Neutrophil (primary cell): Measurements from ENCODE around the gene ABAT.

Experiments
- H3K27ac ChIP-seq: fragments of 200-600 bp; sonication (generic); 2 replicates; pipeline ENCODE4 v1.5.1; 2016; ENCODE audit warnings: mild to moderate bottlenecking, moderate library complexity
- H3K27me3 ChIP-seq: fragments of 200-600 bp; sonication (generic); 2 replicates; pipeline ENCODE4 v1.6.0; 2016; ENCODE audit warnings: mild to moderate bottlenecking
- H3K36me3 ChIP-seq: fragments of 200-600 bp; sonication (generic); 2 replicates; pipeline ENCODE4 v1.5.1; 2017
- H3K4me1 ChIP-seq, 2 experiments: fragments of 200-600 bp in 1 of 2; sonication (generic) in 1 of 2; 1 replicate in 1 of 2; 2 replicates in 1 of 2; pipeline versions ENCODE4 v1.5.1 to v1.6.1; 2013 to 2016; ENCODE audit warnings: low read depth in 1 of 2, low read length in 1 of 2, mild to moderate bottlenecking in 1 of 2, moderate library complexity in 1 of 2; ENCODE audit not compliant: control insufficient read depth in 1 of 2, insufficient read depth in 1 of 2
- H3K4me3 ChIP-seq, 2 experiments: fragments of 200-600 bp in 1 of 2; sonication (generic) in 1 of 2; 1 replicate in 1 of 2; 2 replicates in 1 of 2; pipeline ENCODE4 v1.5.1; 2013 to 2016; ENCODE audit warnings: low read depth in 1 of 2, low read length in 1 of 2, mild to moderate bottlenecking in 1 of 2, moderate library complexity in 1 of 2
- H3K9me3 ChIP-seq: fragments of 200-600 bp; sonication (generic); 2 replicates; pipeline ENCODE4 v1.5.1; 2016
- TF ChIP-seq, protein P1 (sequence below): fragments of 200-600 bp; sonication (generic); IDR thresholded peaks from 2 replicates; pipeline ENCODE4 v1.5.1; 2016; ENCODE audit warnings: antibody characterized with exemption

The ABAT gene

GRCh38 chr16:8673611-8674412, 605 bp upstream of the ABAT start:
- Histone ChIP-seq H3K27me3 (peaks cover 18% of the 10 kb centered on the region), H3K9me3 (no peaks in the 10 kb centered on the region), H3K36me3 (peaks cover 19% of the 10 kb centered on the region), H3K4me1 (peaks cover 12 to 20% of the 10 kb centered on the region in 2 experiments), H3K27ac (peak overlapping the region; percentile 47), H3K4me3 (peak overlapping the region; percentile 51 to 65)
- TF ChIP-seq, protein P1, sequence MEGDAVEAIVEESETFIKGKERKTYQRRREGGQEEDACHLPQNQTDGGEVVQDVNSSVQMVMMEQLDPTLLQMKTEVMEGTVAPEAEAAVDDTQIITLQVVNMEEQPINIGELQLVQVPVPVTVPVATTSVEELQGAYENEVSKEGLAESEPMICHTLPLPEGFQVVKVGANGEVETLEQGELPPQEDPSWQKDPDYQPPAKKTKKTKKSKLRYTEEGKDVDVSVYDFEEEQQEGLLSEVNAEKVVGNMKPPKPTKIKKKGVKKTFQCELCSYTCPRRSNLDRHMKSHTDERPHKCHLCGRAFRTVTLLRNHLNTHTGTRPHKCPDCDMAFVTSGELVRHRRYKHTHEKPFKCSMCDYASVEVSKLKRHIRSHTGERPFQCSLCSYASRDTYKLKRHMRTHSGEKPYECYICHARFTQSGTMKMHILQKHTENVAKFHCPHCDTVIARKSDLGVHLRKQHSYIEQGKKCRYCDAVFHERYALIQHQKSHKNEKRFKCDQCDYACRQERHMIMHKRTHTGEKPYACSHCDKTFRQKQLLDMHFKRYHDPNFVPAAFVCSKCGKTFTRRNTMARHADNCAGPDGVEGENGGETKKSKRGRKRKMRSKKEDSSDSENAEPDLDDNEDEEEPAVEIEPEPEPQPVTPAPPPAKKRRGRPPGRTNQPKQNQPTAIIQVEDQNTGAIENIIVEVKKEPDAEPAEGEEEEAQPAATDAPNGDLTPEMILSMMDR = no peak

DNA sequence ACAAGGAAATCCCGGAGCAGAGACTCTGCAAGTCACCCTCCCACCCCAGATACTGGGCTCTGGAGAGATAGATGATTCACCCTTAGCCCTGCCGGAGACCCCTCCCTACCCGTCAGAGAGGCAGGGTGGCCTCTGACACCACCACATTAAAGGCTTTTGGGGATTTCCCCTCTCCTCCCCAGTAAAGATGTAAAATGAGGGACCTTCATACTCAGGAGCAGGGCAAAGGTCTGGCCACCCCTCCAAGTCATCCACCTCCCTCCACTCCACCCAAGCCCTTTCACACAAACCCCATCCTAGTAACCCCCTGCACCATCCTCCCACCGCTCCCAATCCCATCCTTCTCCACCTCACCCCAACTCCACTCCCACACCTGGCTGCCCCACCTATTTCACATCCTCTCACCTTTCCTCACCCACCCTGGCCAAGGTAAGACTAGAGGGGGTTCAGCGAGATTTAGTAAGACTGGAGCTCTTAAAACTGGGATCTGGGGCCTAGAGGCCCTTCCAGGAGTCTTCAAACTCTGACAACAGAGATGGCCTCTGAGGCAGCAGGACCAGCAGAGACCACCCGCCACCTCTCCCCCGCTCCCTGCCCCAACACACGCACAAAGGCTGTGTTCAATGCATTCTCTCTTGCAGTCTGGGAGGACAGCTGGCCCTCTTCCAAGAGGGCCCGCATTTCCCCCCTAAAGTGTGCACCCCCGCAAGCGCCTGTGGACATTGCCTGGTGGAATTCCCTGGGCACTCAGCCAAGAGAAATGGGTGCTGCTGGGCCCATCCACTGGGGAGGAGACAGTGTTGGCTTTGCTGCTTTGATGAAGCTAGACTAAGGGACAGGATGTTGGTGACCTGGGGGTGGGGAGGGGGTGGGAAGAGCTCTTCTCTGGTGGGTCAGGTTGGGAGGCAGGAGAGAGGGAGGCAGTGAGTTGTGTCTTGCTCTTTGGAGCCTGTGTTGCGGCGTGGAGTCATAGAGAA, 1.1 kb downstream of the ABAT start:
- Histone ChIP-seq H3K27me3 (peaks cover 18% of the 10 kb centered on the region), H3K27ac (no peak overlapping the region), H3K36me3 (peaks cover 10% of the 10 kb centered on the region), H3K4me1 (peaks cover 12 to 20% of the 10 kb centered on the region in 2 experiments), H3K4me3 (peak overlapping the region; percentile 53 to 65), H3K9me3 (no peaks in the 10 kb centered on the region)
- TF ChIP-seq, protein P1 = no peak

DNA sequence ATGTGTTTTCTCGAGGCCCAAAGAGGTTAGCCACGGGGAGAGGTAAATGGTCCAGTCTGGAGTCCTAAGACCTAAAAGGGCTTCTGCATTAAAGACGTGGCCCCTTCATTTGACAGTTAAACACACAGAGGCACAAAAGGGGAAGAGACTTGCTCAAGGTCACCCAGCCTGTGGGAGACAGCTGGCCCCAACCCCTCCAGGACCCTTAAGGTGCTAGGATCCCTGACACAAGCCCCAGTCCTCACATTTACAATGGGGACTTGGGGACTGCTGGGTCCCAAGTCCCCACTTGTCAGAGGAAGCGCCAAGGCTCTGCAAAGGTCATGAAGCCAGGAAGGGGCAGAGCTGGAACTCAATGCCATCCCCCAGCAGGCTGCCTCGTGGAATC, 1.7 kb downstream of the ABAT start:
- Histone ChIP-seq H3K4me3 (no peak overlapping the region), H3K9me3 (no peaks in the 10 kb centered on the region), H3K27me3 (peaks cover 18% of the 10 kb centered on the region), H3K4me1 (peaks cover 12 to 20% of the 10 kb centered on the region in 2 experiments), H3K27ac (no peak overlapping the region), H3K36me3 (peaks cover 5% of the 10 kb centered on the region)
- TF ChIP-seq, protein P1 = no peak

DNA sequence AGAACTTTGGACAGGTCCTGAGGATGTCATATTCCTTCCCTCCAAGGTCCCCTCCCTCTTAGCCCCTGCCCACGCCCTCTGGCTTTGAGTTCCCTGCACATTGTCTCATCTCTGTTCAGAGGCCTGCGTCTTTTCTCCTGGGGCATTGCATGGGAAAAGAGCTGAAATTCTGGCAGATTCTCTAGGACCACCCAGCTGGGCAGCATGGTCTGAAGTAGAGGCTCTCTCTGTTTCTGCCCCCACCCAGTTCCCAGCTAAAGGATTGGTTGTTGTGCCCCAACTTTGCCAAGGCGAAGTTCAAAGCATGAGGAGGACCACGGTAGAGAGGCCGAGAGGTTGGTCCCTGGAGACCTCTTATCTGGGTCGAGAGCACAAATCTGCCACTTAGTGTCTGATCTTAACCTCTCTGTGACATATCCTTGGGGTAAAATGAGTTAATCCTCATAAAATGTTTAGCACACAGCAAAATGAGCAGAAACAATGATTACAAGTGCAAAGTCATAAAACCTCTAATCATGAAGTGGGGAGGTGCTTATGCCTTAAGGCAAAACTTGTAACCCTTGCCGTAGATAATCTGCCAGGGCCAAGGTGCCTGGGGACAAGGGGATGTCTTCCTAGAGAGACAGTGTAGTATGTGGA, 2.4 kb downstream of the ABAT start:
- Histone ChIP-seq H3K4me3 (no peak overlapping the region), H3K27ac (no peak overlapping the region), H3K36me3 (peaks cover 5% of the 10 kb centered on the region), H3K4me1 (peaks cover 12 to 20% of the 10 kb centered on the region in 2 experiments), H3K27me3 (peaks cover 18% of the 10 kb centered on the region), H3K9me3 (no peaks in the 10 kb centered on the region)
- TF ChIP-seq, protein P1 = no peak

- TF ChIP-seq, protein P1 = no peak
- H3K9me3 ChIP-seq = no peaks in the 10 kb centered on the region
- H3K36me3 ChIP-seq = peaks cover under 1% of the 10 kb centered on the region
- no peak overlapping the region for H3K4me3 ChIP-seq
- no peak overlapping the region for H3K27ac ChIP-seq
- peaks cover 12 to 20% of the 10 kb centered on the region in 2 experiments for H3K4me1 ChIP-seq
- peaks cover 18% of the 10 kb centered on the region for H3K27me3 ChIP-seq
Observed at GRCh38 chr16:8677481-8677880, 3.1 kb downstream of the ABAT start.
